DMS53 treated with DMSO at 0.1 percent for 48 hours (cell line): Measurements from ENCODE around the gene THAP7.
A peak's percentile ranks its signal among the peaks of the same experiment; 100 is the strongest.

ENCODE experiments used
- DNase-seq: peaks from one replicate; lab custom pipeline; 2025; ENCODE audit not compliant: unreplicated experiment; lab: John Stamatoyannopoulos, UW

The THAP7 gene

GRCh38 chr22:21031545-21032036 is 29.7 kb upstream of the THAP7 start:
- DNase-seq = no peak

GRCh38 chr22:21030621-21031544 is 29.0 kb upstream of the THAP7 start:
- DNase-seq = no peak

- no peak for DNase-seq
These were observed 28.1 kb upstream of the THAP7 start for GRCh38 chr22:21030032-21030431.

GRCh38 chr22:21029486-21030025 is 27.6 kb upstream of the THAP7 start:
- DNase-seq = no peak

GRCh38 chr22:21028277-21029251 is 26.6 kb upstream of the THAP7 start:
- DNase-seq = no peak

GRCh38 chr22:21026783-21027692 is 25.1 kb upstream of the THAP7 start:
- no peak for DNase-seq

GRCh38 chr22:21025763-21026755 is 24.1 kb upstream of the THAP7 start:
- no peak for DNase-seq

GRCh38 chr22:21025266-21025665 is 23.3 kb upstream of the THAP7 start:
- no peak for DNase-seq

- DNase-seq = no peak
These were observed 21.2 kb upstream of the THAP7 start for GRCh38 chr22:21022955-21023614.

- no peak for DNase-seq
These were observed 20.6 kb upstream of the THAP7 start for GRCh38 chr22:21022507-21022906.

- DNase-seq = no peak
These were observed 19.0 kb upstream of the THAP7 start for GRCh38 chr22:21020802-21021429.

GRCh38 chr22:21018314-21018713 is 16.4 kb upstream of the THAP7 start:
- DNase-seq = no peak

- no peak for DNase-seq
These were observed 14.9 kb upstream of the THAP7 start for GRCh38 chr22:21016644-21017420.

- DNase-seq = no peak
These were observed 13.6 kb upstream of the THAP7 start for GRCh38 chr22:21015466-21016006.

GRCh38 chr22:21014726-21015465 is 13.0 kb upstream of the THAP7 start, which contains the start of gene P2RX6:
Gene P2RX6 (plus strand): TSS chr22:21015165. CDS start chr22:21015175, 10 bp downstream.
- DNase-seq = no peak

- DNase-seq = peak; percentile 45
These were observed 12.3 kb upstream of the THAP7 start for GRCh38 chr22:21014202-21014725.
